ENCODE data around the gene C10orf90.
"Not testable (repeated sequence)": the region's sequence is repeated elsewhere in the genome, so short reads cannot be mapped to it uniquely, and the experiment has no call there.

C10orf90 gene

GRCh38 chr10:126580873-126581647 is 89.4 kb downstream of the C10orf90 start:
- no peak for DNase-seq

- no peak for DNase-seq
Measured at GRCh38 chr10:126576336-126576735, 94.2 kb downstream of the C10orf90 start.

GRCh38 chr10:126570621-126571602 is 99.6 kb downstream of the C10orf90 start:
- DNase-seq, result no peak

- no peak for DNase-seq
Measured at GRCh38 chr10:126570245-126570570, 100.3 kb downstream of the C10orf90 start.

- no peak for DNase-seq
Measured at GRCh38 chr10:126569513-126570244, 100.8 kb downstream of the C10orf90 start.

- DNase-seq, result no peak
Measured at GRCh38 chr10:126568809-126569385, 101.6 kb downstream of the C10orf90 start.

- no peak for DNase-seq
Measured at GRCh38 chr10:126565871-126566270, 104.6 kb downstream of the C10orf90 start.

GRCh38 chr10:126565441-126565840 is 105.1 kb downstream of the C10orf90 start:
- peak; percentile 2 for DNase-seq

GRCh38 chr10:126564326-126564888 is 106.1 kb downstream of the C10orf90 start:
- no peak for DNase-seq

GRCh38 chr10:126563361-126563760 is 107.1 kb downstream of the C10orf90 start:
- no peak for DNase-seq

- DNase-seq, result no peak
Measured at GRCh38 chr10:126561921-126562680, 108.4 kb downstream of the C10orf90 start.

- no peak for DNase-seq
Measured at GRCh38 chr10:126561294-126561920, 109.1 kb downstream of the C10orf90 start.

- DNase-seq, result no peak
Measured at GRCh38 chr10:126558881-126559280, 111.6 kb downstream of the C10orf90 start.

GRCh38 chr10:126551202-126551601 is 119.3 kb downstream of the C10orf90 start:
- DNase-seq, result no peak

- not testable (repeated sequence) for DNase-seq
Measured at GRCh38 chr10:126550586-126550985, 119.9 kb downstream of the C10orf90 start.

GRCh38 chr10:126549344-126549743 is 121.1 kb downstream of the C10orf90 start:
- DNase-seq, result no peak

GRCh38 chr10:126544565-126544964 is 125.9 kb downstream of the C10orf90 start:
- no peak for DNase-seq

GRCh38 chr10:126538439-126539135 is 131.9 kb downstream of the C10orf90 start:
- no peak for DNase-seq

- DNase-seq, result no peak
Measured at GRCh38 chr10:126536656-126537055, 133.8 kb downstream of the C10orf90 start.

- no peak for DNase-seq
Measured at GRCh38 chr10:126536148-126536547, 134.3 kb downstream of the C10orf90 start.

GRCh38 chr10:126533644-126534043 is 136.8 kb downstream of the C10orf90 start:
- DNase-seq, result no peak
